Amniotic stem cell (primary cell): Measurements from ENCODE around the gene WDR37.
"Not testable (repeated sequence)": the region's sequence is repeated elsewhere in the genome, so short reads cannot be mapped to it uniquely, and the experiment has no call there.

ENCODE experiments used
- DNase-seq: peaks from one replicate; lab custom pipeline; 2025; lab: John Stamatoyannopoulos, UW

The WDR37 gene

GRCh38 chr10:1043532-1043995 lies 12.6 kb upstream of the WDR37 start:
- DNase-seq, result no peak

DNA sequence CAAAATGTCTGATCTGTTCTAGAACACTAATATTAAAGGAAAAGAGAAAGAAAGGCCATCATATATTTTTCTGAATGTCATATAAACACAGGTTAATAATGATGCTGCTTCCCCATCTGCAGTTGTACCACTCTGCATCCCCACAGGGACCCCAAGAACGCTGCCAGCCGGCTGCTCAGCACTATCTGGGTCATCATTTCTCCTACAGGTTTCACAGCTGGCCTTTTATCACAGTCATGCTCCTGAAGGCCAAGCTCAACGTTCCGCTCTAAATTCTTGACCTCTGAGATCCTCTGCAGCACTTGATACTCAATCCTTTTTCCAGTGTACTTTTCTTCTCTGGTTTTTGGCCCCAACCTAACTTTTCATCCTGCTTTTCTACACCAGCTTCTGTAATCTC lies 12.0 kb upstream of the WDR37 start:
- no peak for DNase-seq

DNA sequence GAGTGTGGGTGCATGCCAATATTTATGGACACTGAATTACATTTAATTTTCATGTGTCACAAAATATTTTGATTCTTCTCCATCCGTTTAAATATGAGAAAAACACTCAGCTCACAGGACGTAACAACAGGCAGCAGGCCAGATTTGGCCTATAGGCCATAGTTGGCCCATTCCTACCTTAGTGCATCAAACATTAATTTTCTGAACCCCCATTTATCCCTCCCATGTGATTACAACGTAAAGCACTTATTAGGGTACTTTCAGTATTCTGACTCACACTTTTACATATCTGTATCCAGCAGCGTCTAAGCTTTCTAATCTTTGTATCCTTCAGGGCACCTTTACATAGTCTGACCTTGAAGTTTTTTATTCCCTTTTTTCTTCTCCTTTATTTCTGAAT lies 11.2 kb upstream of the WDR37 start:
- DNase-seq, result no peak

DNA sequence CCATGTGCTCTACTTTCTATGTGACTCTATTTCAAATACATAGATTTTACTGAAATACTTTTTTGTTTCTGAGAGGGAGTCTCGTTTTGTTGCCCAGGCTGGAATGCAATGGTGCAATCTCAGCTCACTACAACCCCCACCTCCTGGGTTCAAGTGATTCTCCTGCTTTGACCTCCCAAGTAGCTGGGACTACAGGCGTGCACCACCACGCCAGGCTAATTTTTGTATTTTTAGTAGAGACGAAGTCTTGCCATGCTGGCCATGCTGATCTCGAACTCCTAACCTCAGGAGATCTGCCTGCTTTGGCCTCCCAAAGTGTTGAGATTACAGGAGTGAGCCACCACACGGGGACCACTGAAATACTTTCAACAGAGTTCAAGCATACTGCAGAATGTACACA lies 10.8 kb upstream of the WDR37 start:
- DNase-seq, result no peak

GRCh38 chr10:1047937-1048336 lies 8.2 kb upstream of the WDR37 start:
- DNase-seq, result no peak

- no peak for DNase-seq
Observed at GRCh38 chr10:1048349-1048731, 7.8 kb upstream of the WDR37 start.

GRCh38 chr10:1048732-1049424 lies 7.3 kb upstream of the WDR37 start, which contains the start of gene IDI1:
Gene IDI1, minus strand, starts transcription at chr10:1049119. Its CDS starts 116 bp downstream, at chr10:1049003.
- DNase-seq, result peak; percentile 95

GRCh38 chr10:1049425-1049958 lies 6.7 kb upstream of the WDR37 start:
- no peak for DNase-seq

DNA sequence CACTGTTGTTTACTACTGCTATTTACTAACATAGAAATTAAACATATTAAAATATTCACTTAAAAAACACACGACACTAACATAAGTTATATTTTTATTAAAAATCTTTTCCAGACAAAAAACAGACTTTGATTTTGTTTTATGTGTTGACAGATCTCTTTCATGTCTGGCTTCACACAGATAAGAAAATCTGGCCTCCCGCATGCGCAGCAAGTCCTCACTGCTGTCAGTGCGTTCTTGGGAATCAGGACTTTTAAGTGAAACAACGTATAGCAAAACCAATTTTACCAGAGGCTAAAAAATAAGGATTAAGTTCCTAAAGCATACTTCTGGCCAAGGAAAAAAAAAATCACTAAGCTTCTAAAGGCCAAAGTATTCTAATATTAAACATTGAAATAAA lies 6.0 kb upstream of the WDR37 start:
- DNase-seq, result no peak

DNA sequence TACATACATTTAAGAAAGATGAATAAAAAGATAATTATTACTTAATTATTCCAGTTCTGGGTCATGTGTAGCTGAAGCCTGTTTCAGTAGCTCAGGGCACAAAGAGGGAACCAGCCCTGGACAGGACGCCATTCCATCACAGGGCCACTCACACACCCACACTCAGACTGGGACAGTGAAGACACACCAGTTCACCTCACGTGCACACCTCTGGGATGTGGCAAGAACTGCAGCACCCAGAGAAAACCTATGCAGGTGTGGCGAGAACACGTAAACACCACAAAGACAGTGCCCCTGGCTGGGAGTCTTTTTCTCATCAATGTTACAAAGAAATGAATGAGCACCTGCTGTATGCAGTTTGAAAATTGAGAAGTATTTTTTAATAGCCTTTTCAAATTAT lies 5.6 kb upstream of the WDR37 start:
- no peak for DNase-seq

- DNase-seq, result no peak
Observed at GRCh38 chr10:1054684-1055083, 1.5 kb upstream of the WDR37 start.

DNA sequence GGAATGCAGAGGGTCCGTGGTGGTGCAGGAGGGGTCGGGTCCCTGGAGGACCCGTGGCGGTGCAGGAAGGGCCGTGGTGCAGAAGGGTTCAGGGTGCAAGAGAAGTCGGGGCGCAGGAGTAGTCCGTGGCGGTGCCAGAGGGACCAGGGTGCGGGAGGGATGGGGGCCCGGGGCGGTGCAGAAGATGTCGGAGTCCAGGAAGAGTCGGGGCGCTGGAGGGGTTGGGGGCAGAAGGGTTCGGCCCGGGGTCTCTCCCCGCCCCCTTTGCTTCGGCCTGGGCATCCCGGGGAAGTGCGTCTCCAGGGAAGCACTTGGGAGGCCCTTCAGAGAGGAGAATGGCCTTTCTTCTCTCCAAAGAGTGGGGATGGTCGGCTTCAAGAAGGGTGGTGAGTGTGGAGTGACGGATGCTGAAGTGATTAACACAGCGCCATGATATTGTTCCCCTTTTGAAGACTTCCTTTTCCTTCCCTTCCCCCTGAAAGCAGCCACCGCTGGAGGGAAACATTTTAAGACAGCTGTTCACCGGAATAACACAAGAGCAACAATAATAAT lies 997 bp downstream of the WDR37 start:
- DNase-seq, result no peak

- DNase-seq, result no peak
Observed at GRCh38 chr10:1058017-1058416, 1.8 kb downstream of the WDR37 start.

DNA sequence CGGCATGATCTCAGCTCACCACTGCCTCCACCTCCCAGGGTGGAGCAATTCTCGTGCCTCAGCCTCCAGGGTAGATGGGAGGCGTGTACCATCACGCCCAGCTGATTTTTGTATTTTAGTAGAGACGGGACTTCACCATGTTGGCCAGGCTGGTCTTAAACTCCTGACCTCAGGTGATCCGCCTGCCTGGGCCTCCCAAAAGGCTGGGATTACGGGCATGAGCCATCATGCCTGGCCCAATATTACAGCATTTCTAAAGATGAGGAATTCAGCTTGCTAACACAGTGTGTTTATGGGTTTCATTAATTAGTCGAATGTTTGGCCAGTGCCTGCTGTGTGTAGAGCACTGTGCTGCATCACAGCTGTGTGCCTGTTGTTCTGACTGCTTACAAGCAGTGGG lies 3.7 kb downstream of the WDR37 start:
- no peak for DNase-seq

GRCh38 chr10:1061930-1062774 lies 6.0 kb downstream of the WDR37 start:
- no peak for DNase-seq

- no peak for DNase-seq
Observed at GRCh38 chr10:1063232-1063865, 7.2 kb downstream of the WDR37 start.

DNA sequence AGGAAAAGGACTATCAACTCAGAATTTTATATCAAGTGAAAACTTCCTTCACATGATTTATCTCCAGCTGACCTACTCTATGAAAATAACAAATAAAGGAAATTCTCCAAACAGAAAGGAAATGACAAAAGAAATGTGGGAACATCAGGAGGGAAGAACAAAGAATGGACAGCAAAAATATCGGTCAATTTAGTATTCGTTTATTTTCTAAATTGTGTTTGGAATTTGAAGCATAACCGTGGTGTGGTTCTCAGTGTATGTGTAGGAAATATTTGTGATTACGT lies 8.7 kb downstream of the WDR37 start:
- no peak for DNase-seq

GRCh38 chr10:1066734-1067133 lies 10.5 kb downstream of the WDR37 start:
- not testable (repeated sequence) for DNase-seq

- DNase-seq, result no peak
Observed at GRCh38 chr10:1068380-1069361, 12.5 kb downstream of the WDR37 start.

- no peak for DNase-seq
Observed at GRCh38 chr10:1070919-1071318, 14.7 kb downstream of the WDR37 start.

GRCh38 chr10:1074052-1074747 lies 18.0 kb downstream of the WDR37 start:
- DNase-seq, result no peak
